Upper lobe of left lung (tissue), 6 donors: ENCODE data around the gene KIF25. TPM values are rescaled to one million over a fixed set of nuclear protein-coding genes. Genes with fewer than 3 reads are reported as not detected.

Source experiments
- ATAC-seq, 2 donors: fragments of 200-7000 bp; cut with Tn5 transposase; one replicate each; pipeline ENCODE4 v1.9.1; 2022; ENCODE audit warnings: mild to moderate bottlenecking in 2 of 2, moderate library complexity in 2 of 2; ENCODE audit not compliant: low FRiP score in 2 of 2
- DNase-seq, 2 donors: peaks; one replicate each; pipeline ENCODE4 v3.0.0-alpha.2; 2019 to 2020
- H3K27ac ChIP-seq, 4 donors: fragments of 200-600 bp; sonication (generic); one replicate each; pipeline ENCODE4 v1.5.1; 2016 to 2019
- H3K27me3 ChIP-seq, 4 donors: fragments of 200-600 bp; sonication (generic); one replicate each; pipeline ENCODE4 v1.5.1; 2017 to 2019
- H3K36me3 ChIP-seq, 4 donors: fragments of 200-600 bp; sonication (generic); one replicate each; pipeline ENCODE4 v1.5.1; 2016 to 2019
- H3K4me1 ChIP-seq, 4 donors: fragments of 200-600 bp; sonication (generic); one replicate each; pipeline ENCODE4 v1.5.1; 2018 to 2019
- H3K4me3 ChIP-seq, 4 donors: fragments of 200-600 bp; sonication (generic); one replicate each; pipeline ENCODE4 v1.5.1; 2017 to 2019; ENCODE audit warnings: mild to moderate bottlenecking in 2 of 4, moderate library complexity in 1 of 4
- H3K9me3 ChIP-seq, 4 donors: fragments of 200-600 bp; sonication (generic); one replicate each; pipeline ENCODE4 v1.5.1; 2018 to 2019
- CTCF ChIP-seq, 6 experiments: fragments of 450-650 bp in 4 of 6; fragments of 200-600 bp in 2 of 6; sonication (generic) in 2 of 6; IDR thresholded peaks; one replicate each; pipeline ENCODE4 v1.5.1; 2016 to 2019; ENCODE audit warnings: antibody characterized with exemption in 6 of 6
- EP300 ChIP-seq, 4 donors: sonication (generic); formaldehyde crosslinking; IDR thresholded peaks; one replicate each; pipeline ENCODE4 v1.5.1; 2017; ENCODE audit warnings: antibody characterized with exemption in 4 of 4, control low read depth in 2 of 4
- POLR2A ChIP-seq, 4 donors: fragments of 450-650 bp; IDR thresholded peaks; one replicate each; pipeline ENCODE4 v1.5.1; 2016 to 2017; ENCODE audit warnings: antibody characterized with exemption in 4 of 4, mild to moderate bottlenecking in 2 of 4
- POLR2AphosphoS5 ChIP-seq, 2 donors: sonication (generic); formaldehyde crosslinking; IDR thresholded peaks; one replicate each; pipeline ENCODE4 v1.5.1; 2017; ENCODE audit warnings: antibody characterized with exemption in 2 of 2
- WGBS, 2 donors: methylation state at CpG; one replicate each; pipeline ENCODE4 v1.1.5; 2017 to 2018; 5-methylcytosine and 5-hydroxymethylcytosine counted together
- total RNA-seq, 6 donors: library from RNA; depleted of rRNA in 4 of 6; stranded (reverse); fragments of >200 nt in 4 of 6; gene quantifications; one replicate each; pipeline versions ENCODE4 v1.1.0 to v1.2.1, GENCODE V29; 2016 to 2021
- donor health status: DM: no; HTN: no; CAD: no; lungs with moderate emphysema.
- donor health status: DM: no; HTN: yes; CAD: no; lungs with severe emphysema.

The KIF25 gene
- total RNA-seq, 6 donors from 2014 or later = 0.17 to 0.54 (median 0.30) TPM; not detected in 3

GRCh38 chr6:168093071-168093505 is 95.6 kb downstream of the KIF25 start:
- no peaks in the 10 kb centered on the region for H3K27me3 ChIP-seq
- H3K4me1 ChIP-seq = peaks cover 0 to 5% (median 1%) of the 10 kb centered on the region in 4 donors
- peak in 1 of 2 donors; percentile 47 for DNase-seq
- H3K9me3 ChIP-seq = peaks cover 0 to 6% (median 4%) of the 10 kb centered on the region in 4 donors
- no peak overlapping the region for H3K27ac ChIP-seq
- TF ChIP-seq POLR2A (IDR thresholded peaks at IDR 0.05) = no peak
- no peak for TF ChIP-seq POLR2AphosphoS5 (IDR thresholded peaks at IDR 0.05)
- no peak for TF ChIP-seq CTCF (IDR thresholded peaks at IDR 0.05)
- TF ChIP-seq EP300 (IDR thresholded peaks at IDR 0.05) = no peak
- ATAC-seq = no peak
- no peaks in the 10 kb centered on the region for H3K36me3 ChIP-seq
- no peak overlapping the region for H3K4me3 ChIP-seq
- WGBS, 2 donors = 81 to 90% methylated on average over 7 to 8 of the region's 12 CpGs

GRCh38 chr6:168093634-168094033 is 96.2 kb downstream of the KIF25 start:
- DNase-seq = no peak
- ATAC-seq = no peak
- no peak for TF ChIP-seq POLR2A (IDR thresholded peaks at IDR 0.05)
- no peak for TF ChIP-seq POLR2AphosphoS5 (IDR thresholded peaks at IDR 0.05)
- TF ChIP-seq EP300 (IDR thresholded peaks at IDR 0.05) = no peak
- no peak for TF ChIP-seq CTCF (IDR thresholded peaks at IDR 0.05)

More at GRCh38 chr6:168093634-168094033, 96.2 kb downstream of the KIF25 start:
- Histone ChIP-seq H3K27ac (no peak overlapping the region), H3K36me3 (no peaks in the 10 kb centered on the region), H3K4me3 (no peak overlapping the region), H3K9me3 (peaks cover 0 to 6% (median 4%) of the 10 kb centered on the region in 4 donors), H3K27me3 (no peaks in the 10 kb centered on the region), H3K4me1 (peaks cover 0 to 4% (median under 1%) of the 10 kb centered on the region in 4 donors)
- 88 to 89% methylated on average over 9 to 11 of the region's 11 CpGs for WGBS, 2 donors

Other genes starting within 250 kb of the KIF25 start
- gene AFDN, start 170.8 kb upstream of the KIF25 start, total RNA-seq = 100 to 1,000 TPM; 149 to 517 (median 265) TPM
- gene FRMD1, start 81.5 kb downstream of the KIF25 start, total RNA-seq = not detected